Activated naive CD4-positive, alpha-beta T cell treated with anti-CD3 and anti-CD28 coated beads, Interleukin-2, amount 10 ng/mL, durations not matched to agents 7 days and 5 days (primary cell): Measurements from ENCODE around the gene GGACT.

Experiments
- CTCF ChIA-PET: fragments of 350-600 bp; sonication (Branson Sonifier 250); formaldehyde crosslinking; loops from one replicate; lab custom pipeline; 2021; ENCODE audit warnings: antibody characterized with exemption; lab: Charles Lee
- DNase-seq: peaks from one replicate; pipeline ENCODE4 v3.0.0-alpha.2; 2020
- H3K27ac Mint-ChIP-seq: one replicate; pipeline ENCODE4 v1.8.0; 2021; ENCODE audit warnings: mild to moderate bottlenecking, moderate library complexity, mixed read lengths
- H3K27me3 Mint-ChIP-seq: one replicate; pipeline ENCODE4 v1.8.0; 2021; ENCODE audit warnings: mild to moderate bottlenecking, mixed read lengths
- H3K36me3 Mint-ChIP-seq: one replicate; pipeline ENCODE4 v1.8.0; 2021; ENCODE audit warnings: mixed read lengths
- H3K4me1 Mint-ChIP-seq: one replicate; pipeline ENCODE4 v1.8.0; 2021; ENCODE audit warnings: mixed read lengths
- H3K4me3 Mint-ChIP-seq: one replicate; pipeline ENCODE4 v1.8.0; 2021; ENCODE audit warnings: mild to moderate bottlenecking, moderate library complexity, mixed read lengths
- H3K9me3 Mint-ChIP-seq: one replicate; pipeline ENCODE4 v1.8.0; 2021; ENCODE audit warnings: mixed read lengths

GGACT gene

DNA sequence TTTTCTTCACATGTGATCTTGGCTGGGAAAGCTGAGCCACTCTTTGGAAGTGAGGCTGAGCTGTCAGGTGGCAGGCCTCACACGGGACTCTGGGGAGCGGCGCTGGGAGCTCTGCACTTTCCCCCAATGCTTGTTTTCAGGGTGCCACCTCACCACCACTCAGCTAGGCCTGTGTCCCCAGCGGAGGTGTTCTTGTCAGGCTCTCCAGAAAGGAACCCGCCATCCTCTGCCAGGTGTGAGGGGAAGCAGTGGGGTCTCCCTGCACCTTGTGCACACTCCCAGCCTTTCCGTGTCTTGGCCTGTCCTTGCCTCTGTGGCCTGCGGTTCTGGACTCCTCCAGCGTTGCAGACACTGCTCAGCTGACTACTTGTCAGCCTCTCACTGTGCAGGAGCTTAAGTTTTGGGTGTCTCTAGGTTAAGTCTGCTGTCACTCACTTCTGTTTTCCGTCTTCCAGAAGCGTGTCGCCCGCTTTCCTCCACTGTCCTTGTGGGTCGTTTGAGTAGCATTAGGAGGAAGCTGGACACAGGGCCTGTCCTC lies 51.9 kb downstream of the GGACT start:
- H3K27ac Mint-ChIP-seq, result no peak overlapping the region
- H3K27me3 Mint-ChIP-seq, result peaks cover 9% of the 10 kb centered on the region
- no peak overlapping the region for H3K4me3 Mint-ChIP-seq
- DNase-seq, result no peak
- CTCF ChIA-PET, result no interaction called here
- H3K36me3 Mint-ChIP-seq, result peaks cover 3% of the 10 kb centered on the region
- peaks cover 28% of the 10 kb centered on the region for H3K4me1 Mint-ChIP-seq
- H3K9me3 Mint-ChIP-seq, result no peaks in the 10 kb centered on the region

DNA sequence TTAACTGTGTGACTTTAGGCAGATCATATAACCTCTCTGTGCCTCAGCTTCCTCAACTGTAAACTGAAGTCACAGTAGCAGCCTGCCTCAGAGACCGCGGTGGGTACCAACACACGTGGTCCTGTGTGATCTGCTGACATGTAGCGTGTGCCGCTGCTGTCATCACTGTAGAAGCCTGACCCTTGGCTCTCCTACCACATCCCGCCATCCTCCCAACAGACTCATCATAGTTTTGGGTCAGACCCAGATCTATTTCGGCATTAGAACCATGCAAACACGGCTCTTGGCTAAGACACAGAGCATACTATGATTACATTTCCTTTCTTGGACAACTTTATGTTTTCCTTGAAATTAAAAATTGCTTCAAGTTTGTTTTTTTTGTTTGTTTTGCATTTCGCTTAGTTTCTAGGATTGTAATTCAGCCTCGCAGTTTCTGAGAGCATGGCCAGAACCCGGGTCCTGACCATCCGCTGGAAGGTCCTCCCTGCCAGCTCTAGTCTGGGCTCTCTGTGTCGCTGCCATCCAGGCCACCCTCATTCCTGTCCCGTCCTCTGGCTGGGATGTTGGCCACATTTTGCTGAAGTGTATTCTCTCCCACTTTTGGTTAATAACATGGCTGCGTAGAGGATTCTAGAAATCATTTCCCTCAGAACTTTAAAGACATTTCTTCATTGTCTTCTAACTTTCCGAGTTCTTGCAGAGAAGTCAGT lies 53.0 kb downstream of the GGACT start:
- no peaks in the 10 kb centered on the region for H3K9me3 Mint-ChIP-seq
- no peak overlapping the region for H3K27ac Mint-ChIP-seq
- no peak overlapping the region for H3K4me3 Mint-ChIP-seq
- H3K4me1 Mint-ChIP-seq, result peaks cover 28% of the 10 kb centered on the region
- no peak for DNase-seq
- H3K27me3 Mint-ChIP-seq, result peaks cover 9% of the 10 kb centered on the region
- CTCF ChIA-PET, result no interaction called here
- peaks cover 3% of the 10 kb centered on the region for H3K36me3 Mint-ChIP-seq

DNA sequence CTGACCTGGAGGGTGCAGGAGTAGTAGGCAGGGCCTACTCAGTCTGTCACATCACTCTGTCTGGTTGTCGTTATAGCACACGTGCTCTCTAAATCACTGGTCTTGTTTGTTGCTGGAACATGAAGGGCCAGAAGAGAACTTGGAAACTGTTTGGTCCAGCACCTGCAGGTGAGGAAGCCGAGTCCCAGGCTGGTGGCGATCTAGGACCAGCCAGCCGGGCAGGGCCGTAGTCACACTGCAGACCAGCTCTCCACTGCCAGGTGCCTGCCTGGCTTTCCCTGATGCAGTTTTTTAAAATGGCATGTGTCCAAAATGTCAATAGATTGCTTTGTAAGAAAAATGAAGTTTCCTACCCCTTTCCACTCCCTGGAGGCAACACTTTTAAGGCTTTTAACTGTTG lies 53.7 kb downstream of the GGACT start:
- no peaks in the 10 kb centered on the region for H3K9me3 Mint-ChIP-seq
- DNase-seq, result no peak
- peaks cover 28% of the 10 kb centered on the region for H3K4me1 Mint-ChIP-seq
- CTCF ChIA-PET, result no interaction called here
- no peak overlapping the region for H3K4me3 Mint-ChIP-seq
- peaks cover 9% of the 10 kb centered on the region for H3K27me3 Mint-ChIP-seq
- H3K27ac Mint-ChIP-seq, result no peak overlapping the region
- H3K36me3 Mint-ChIP-seq, result peaks cover 1% of the 10 kb centered on the region

DNA sequence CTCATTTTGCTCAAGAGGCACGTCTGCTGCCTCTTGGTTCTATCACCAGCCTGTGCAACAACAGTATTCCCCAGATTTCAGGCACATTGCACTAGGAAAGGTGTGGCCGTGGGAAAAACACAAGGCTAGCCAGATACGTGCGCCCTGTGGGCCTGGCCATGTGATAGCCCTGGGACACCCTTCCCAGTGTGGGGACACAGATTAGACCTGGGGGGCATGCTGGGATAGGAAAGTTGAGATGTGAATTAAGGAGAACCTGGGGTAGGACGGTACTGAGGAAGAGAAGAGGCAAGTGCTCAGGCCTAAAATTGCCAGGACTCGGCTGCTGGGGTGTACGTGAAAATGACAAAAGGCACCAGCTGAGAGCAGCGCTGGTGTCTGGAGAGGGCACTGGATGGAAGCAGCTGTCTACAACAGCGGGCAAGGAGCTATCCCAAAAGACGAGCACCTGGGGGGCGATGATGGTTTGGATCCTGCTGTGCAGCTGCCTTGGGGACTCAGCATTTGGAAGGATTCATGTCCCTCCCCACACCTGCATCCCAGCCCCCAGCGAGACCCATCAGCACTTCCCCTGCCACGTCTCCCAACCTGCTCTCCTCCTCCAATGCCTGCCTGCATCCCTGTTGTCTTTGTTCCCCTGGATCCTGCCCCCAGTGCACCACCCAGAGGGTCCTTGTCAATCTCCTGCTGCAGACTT lies 54.3 kb downstream of the GGACT start:
- H3K4me3 Mint-ChIP-seq, result no peak overlapping the region
- H3K36me3 Mint-ChIP-seq, result peaks cover 1% of the 10 kb centered on the region
- DNase-seq, result no peak
- CTCF ChIA-PET, result no interaction called here
- peaks cover 9% of the 10 kb centered on the region for H3K27me3 Mint-ChIP-seq
- H3K4me1 Mint-ChIP-seq, result peaks cover 25% of the 10 kb centered on the region
- H3K9me3 Mint-ChIP-seq, result no peaks in the 10 kb centered on the region
- H3K27ac Mint-ChIP-seq, result no peak overlapping the region

DNA sequence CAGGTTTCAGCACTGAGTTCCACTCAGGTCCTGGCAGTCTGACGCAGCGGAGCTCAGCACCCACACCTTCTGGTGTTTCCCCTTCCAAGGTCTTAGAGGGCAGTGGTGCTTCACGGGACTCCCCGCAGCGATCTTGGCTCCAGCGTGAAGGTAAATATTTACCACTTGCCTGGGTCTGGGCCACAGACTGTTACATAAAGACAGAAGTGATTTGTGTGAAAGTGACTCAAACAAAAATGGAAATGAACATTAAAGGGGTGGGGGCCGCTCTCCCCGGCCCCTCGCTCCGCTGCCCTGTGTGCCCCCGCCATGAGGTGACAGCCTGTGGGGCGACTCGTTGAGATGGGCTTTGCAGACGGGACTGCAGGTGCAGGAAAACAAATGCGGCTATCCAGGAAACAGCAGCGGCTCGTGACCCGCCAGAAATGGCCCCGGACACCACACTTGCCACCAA lies 55.0 kb downstream of the GGACT start:
- Mint-ChIP-seq H3K36me3 (peaks cover 1% of the 10 kb centered on the region), H3K9me3 (no peaks in the 10 kb centered on the region), H3K4me3 (no peak overlapping the region), H3K4me1 (peaks cover 19% of the 10 kb centered on the region), H3K27me3 (peaks cover 9% of the 10 kb centered on the region), H3K27ac (no peak overlapping the region)
- CTCF ChIA-PET, result no interaction called here
- DNase-seq, result no peak

DNA sequence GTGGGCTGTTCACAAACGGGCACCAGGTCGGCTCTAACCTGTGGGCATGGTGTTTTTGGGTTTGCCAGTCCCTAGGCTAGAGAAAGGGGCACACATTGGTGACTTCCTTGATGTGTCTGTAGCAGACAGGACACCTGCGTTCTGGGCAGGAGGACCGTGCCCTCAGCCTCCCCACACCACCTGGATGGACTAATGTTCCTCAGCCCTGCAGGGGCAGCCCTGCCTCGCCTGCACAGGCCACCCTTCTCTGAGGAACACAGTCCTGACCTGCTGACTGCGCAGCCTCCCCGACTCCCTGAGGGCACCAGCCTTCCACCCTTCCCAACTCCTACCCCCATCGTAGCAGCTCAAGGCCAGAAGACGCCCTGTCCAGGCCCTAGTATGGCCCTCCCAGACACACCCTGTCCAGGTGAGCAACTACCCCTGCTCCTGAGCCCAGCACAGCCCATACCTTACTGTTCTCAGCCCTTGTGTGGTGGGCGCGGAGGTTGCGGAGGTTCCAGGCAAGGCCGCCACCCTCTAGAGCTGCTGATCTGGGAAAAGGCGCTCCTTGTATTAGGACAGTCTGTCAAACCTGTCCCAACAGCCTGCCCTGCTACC lies 55.7 kb downstream of the GGACT start:
- DNase-seq, result no peak
- Mint-ChIP-seq H3K9me3 (no peaks in the 10 kb centered on the region), H3K36me3 (peaks cover 1% of the 10 kb centered on the region), H3K27me3 (peaks cover 9% of the 10 kb centered on the region), H3K4me1 (peaks cover 12% of the 10 kb centered on the region), H3K4me3 (no peak overlapping the region), H3K27ac (no peak overlapping the region)
- CTCF ChIA-PET, result no interaction called here

DNA sequence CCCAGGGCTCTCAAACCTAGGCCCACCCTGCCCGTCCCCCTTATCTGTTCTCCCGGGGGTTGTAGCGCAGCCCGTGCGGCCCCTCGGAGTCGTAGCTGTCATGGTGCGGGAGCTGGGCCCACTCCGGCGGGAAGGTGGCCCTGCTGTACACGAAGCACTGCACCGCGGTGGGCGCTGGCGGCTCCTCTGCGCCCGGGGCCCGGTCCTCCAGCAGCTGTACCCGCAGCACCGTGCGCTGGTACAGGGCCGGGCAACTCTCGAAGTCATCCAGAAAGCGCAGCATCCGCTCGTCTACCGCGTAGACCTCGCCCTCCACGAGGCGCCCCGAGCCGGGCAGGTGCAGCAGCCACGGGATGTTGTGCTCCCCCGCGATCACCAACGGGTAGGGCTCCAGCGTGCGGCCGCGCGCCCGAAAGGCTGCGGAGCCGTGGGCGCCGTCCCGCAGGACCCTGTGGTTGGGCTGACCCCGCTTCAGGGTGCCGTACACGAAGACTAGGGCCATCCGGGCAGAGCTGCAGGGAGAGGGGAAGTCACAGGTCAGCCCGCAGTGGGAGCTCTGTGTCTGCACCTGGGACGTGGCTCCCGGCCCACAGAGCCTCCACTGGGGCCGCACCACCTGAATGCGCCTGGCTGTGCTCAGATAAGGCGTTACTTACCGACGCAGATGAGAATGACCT lies 56.4 kb downstream of the GGACT start:
- Mint-ChIP-seq H3K36me3 (no peaks in the 10 kb centered on the region), H3K4me1 (peaks cover 5% of the 10 kb centered on the region), H3K4me3 (no peak overlapping the region), H3K9me3 (no peaks in the 10 kb centered on the region), H3K27ac (no peak overlapping the region), H3K27me3 (peaks cover 7% of the 10 kb centered on the region)
- CTCF ChIA-PET, result interaction anchor here (1.0 kb wide), 1 partner anchor 17 kb away, joined by 3 read pairs; no protein-coding TSS in a partner anchor
- DNase-seq, result no peak

DNA sequence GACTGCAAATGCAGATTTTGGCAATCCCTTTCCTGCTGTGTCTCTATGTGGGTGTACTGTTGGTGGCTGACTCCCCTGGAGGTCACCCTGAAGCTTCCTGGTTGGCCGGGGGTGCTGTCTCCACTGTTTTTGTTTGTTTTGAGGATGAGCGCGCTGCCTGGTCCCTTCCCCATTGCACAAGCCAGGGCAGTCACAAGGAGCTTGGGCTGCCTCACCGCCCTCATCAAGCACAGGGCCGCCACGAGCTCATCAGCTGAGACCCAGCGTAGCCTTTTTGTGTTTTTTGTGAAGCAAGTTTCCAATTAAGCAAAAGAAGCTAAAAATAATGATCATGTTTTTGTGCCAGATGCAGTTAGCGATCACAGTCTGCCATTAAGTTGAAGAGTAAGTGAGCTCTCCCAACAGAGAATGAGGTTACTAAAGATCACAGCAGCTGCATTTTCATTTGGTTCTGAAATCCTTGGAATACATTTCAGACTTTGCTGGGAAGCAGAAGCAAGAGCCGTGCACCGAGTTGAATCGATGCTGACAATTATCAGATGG lies 57.8 kb downstream of the GGACT start:
- no peak overlapping the region for H3K27ac Mint-ChIP-seq
- no peaks in the 10 kb centered on the region for H3K27me3 Mint-ChIP-seq
- no peaks in the 10 kb centered on the region for H3K36me3 Mint-ChIP-seq
- DNase-seq, result no peak
- H3K9me3 Mint-ChIP-seq, result no peaks in the 10 kb centered on the region
- H3K4me1 Mint-ChIP-seq, result no peaks in the 10 kb centered on the region
- CTCF ChIA-PET, result no interaction called here
- H3K4me3 Mint-ChIP-seq, result no peak overlapping the region

DNA sequence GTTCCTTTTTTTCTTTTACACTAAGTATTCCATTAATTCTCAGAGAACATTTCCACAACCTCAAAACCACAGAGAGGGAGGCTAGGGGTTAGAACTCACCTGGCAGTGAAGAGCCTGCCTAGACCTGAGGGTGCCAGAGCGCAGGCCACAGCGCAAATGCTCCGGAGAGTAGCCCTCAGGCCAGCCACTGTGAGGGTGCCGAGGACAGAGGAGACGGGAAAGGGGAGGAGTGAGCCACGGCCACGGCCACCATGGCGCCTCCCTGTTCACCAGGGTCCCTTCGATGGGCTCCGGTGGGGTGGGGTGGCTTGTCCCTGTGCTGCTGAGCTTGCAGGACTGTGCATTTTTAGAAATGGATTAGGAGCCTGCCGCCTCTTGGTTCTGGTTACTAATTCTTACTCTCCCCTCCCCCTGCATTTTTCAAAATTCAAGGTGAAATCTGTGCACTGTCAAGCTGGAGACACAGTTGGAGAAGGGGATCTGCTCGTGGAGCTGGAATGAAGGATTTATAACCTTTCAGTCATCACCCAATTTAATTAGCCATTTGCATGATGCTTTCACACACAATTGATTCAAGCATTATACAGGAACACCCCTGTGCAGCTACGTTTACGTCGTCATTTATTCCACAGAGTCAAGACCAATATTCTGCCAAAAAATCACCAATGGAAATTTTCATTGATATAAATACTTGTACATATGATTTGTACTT lies 58.8 kb downstream of the GGACT start:
- no peaks in the 10 kb centered on the region for H3K9me3 Mint-ChIP-seq
- no peak overlapping the region for H3K4me3 Mint-ChIP-seq
- H3K4me1 Mint-ChIP-seq, result no peaks in the 10 kb centered on the region
- DNase-seq, result no peak
- H3K27ac Mint-ChIP-seq, result no peak overlapping the region
- no peaks in the 10 kb centered on the region for H3K36me3 Mint-ChIP-seq
- H3K27me3 Mint-ChIP-seq, result no peaks in the 10 kb centered on the region
- CTCF ChIA-PET, result no interaction called here

DNA sequence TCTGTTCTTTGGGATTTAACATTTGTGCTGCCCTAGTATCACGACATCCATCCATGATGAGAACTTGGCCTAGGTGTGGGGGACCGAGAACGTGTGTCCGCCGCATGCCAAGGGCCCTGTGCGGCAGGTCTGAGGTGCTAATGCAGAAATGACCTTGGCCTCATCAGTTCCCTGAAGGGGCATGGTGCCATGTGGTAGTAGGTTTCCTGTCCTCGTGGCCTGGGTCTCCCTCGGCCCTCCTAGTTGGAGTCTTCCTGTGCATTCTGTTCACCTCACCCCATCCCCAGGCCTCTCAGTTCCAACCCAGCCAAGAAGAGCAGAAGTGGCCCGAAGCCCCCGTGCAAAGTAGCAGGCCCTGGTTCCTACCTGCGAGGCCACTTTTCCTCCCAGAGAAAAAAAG lies 59.8 kb downstream of the GGACT start:
- Mint-ChIP-seq H3K27me3 (no peaks in the 10 kb centered on the region), H3K4me1 (no peaks in the 10 kb centered on the region), H3K36me3 (no peaks in the 10 kb centered on the region), H3K9me3 (no peaks in the 10 kb centered on the region), H3K4me3 (no peak overlapping the region), H3K27ac (no peak overlapping the region)
- CTCF ChIA-PET, result no interaction called here
- DNase-seq, result no peak

DNA sequence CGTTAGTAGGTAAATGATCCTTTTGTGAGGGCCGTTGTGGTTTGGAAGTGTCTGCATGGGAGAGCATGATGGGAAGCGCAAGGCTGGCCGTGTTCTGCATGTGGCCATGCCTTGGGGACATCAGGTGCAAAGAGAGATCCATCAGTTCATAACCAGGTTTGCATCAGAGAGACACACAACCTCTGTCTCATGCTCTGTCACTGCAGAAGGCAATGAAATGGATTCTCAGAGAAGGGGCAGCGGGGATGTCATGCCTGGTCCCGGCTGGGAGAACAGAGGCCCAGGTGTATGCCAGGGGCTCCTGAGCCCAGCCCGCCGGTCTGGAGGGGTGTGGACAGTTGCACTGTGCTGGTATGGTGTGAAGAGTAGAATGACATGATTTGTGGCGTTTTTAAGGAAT lies 60.2 kb downstream of the GGACT start:
- H3K4me3 Mint-ChIP-seq, result no peak overlapping the region
- CTCF ChIA-PET, result no interaction called here
- H3K9me3 Mint-ChIP-seq, result no peaks in the 10 kb centered on the region
- H3K27ac Mint-ChIP-seq, result no peak overlapping the region
- H3K27me3 Mint-ChIP-seq, result no peaks in the 10 kb centered on the region
- no peaks in the 10 kb centered on the region for H3K36me3 Mint-ChIP-seq
- H3K4me1 Mint-ChIP-seq, result no peaks in the 10 kb centered on the region
- DNase-seq, result peak; percentile 3

DNA sequence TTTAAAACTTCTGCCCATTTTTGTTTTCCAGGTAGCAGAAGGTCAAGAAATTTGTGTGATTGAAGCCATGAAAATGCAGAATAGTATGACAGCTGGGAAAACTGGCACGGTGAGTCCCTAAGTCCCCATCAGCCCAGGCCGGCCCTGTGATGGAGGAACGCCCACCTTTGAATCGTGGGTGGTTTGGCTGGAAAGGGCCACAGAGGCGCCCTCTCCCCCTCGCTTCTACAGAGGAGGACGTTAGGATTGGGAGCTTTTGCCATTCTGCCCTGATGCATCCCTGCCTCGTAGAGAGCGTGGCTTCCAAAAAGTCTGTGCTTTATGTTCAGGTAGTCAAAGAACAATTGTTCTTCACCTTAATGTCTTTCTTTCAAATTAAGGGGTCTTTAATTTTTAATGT lies 60.9 kb downstream of the GGACT start:
- H3K9me3 Mint-ChIP-seq, result no peaks in the 10 kb centered on the region
- H3K27me3 Mint-ChIP-seq, result no peaks in the 10 kb centered on the region
- no peak overlapping the region for H3K4me3 Mint-ChIP-seq
- CTCF ChIA-PET, result interaction anchor here (1.4 kb wide), 1 partner anchor 13 kb away, joined by 5 read pairs; no protein-coding TSS in a partner anchor
- no peaks in the 10 kb centered on the region for H3K36me3 Mint-ChIP-seq
- peak; percentile 5 for DNase-seq
- no peak overlapping the region for H3K27ac Mint-ChIP-seq
- peaks cover 2% of the 10 kb centered on the region for H3K4me1 Mint-ChIP-seq

DNA sequence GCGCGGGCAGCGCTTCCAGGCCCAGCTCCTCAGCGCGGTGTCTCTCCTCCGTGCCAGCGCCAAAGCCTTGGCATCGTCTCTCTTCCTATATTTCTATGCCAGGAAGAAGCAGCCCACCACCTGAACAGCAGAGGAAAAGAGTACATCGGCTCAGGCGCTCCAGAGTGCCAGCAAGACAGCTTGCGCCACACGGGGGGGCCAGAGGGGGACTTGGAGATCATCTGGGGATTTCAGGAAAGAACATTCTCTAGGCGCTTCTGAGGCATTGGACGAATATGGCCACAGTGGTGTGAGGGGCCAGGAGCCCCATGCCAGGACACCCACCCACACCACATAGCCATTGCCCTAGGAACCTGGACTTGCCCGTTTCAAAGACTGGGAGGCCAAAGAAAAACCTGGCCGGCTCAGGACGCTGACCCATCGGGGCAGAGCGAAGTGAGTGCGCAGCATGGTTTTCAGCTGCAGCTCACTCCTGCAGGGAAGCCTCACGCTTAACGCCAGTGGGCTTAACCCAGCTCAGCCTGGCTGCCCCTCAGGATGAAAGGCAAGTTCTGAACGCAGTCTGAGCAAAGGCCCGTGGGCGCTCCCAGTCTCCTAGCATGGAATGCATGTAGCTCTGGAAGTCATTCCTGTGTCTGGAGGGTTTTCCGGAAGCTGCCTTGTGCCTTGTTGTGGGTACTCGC lies 62.1 kb downstream of the GGACT start:
- Mint-ChIP-seq H3K4me3 (no peak overlapping the region), H3K9me3 (no peaks in the 10 kb centered on the region), H3K27me3 (no peaks in the 10 kb centered on the region), H3K36me3 (no peaks in the 10 kb centered on the region), H3K27ac (no peak overlapping the region), H3K4me1 (peaks cover 12% of the 10 kb centered on the region)
- CTCF ChIA-PET, result interaction anchor here (1.4 kb wide), 1 partner anchor 11 kb away, joined by 5 read pairs; no protein-coding TSS in a partner anchor
- no peak for DNase-seq
